GM10248 (cell line): Measurements from ENCODE around the gene LCN2.

Source experiments
- CTCF ChIA-PET: fragments of 300-600 bp; sonication (Branson Sonifier 250); formaldehyde crosslinking; extraction: SDS; loops from one replicate; lab custom pipeline; 2021; ENCODE audit warnings: antibody characterized with exemption; lab: Yijun Ruan, JAX
- POLR2A ChIA-PET: fragments of 350-650 bp; sonication (Branson Sonifier 250); formaldehyde crosslinking; extraction: SDS; loops from one replicate; lab custom pipeline; 2020; ENCODE audit warnings: antibody characterized with exemption; lab: Yijun Ruan, JAX
- DNase-seq: peaks from one replicate; pipeline ENCODE4 v3.0.0; 2012; ENCODE audit errors: extremely low spot score
- TF ChIP-seq, protein P1 (sequence below): IDR thresholded peaks from 2 replicates; pipeline ENCODE4 v1.5.1; 2012; ENCODE audit warnings: mild to moderate bottlenecking, low read depth; ENCODE audit errors: extremely low read depth, missing control alignments, control extremely low read depth

The LCN2 gene

DNA sequence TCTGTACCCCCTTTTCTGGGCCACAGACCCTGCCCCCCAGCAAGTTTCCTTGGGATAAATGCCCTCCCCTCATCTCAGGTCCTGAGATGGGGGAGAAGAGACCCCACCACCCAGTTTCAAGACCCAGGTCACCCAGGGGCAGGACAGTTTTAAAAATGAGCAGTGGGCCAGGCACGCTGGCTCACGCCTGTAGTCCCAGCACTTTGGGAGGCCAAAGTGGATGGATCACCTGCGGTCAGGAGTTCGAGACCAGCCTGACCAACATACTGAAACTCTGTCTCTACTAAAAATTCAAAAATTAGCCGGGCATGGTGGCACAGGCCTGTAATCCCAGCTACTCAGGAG is 27.8 kb upstream of the LCN2 start:
- no peak for DNase-seq
- TF ChIP-seq, protein P1, sequence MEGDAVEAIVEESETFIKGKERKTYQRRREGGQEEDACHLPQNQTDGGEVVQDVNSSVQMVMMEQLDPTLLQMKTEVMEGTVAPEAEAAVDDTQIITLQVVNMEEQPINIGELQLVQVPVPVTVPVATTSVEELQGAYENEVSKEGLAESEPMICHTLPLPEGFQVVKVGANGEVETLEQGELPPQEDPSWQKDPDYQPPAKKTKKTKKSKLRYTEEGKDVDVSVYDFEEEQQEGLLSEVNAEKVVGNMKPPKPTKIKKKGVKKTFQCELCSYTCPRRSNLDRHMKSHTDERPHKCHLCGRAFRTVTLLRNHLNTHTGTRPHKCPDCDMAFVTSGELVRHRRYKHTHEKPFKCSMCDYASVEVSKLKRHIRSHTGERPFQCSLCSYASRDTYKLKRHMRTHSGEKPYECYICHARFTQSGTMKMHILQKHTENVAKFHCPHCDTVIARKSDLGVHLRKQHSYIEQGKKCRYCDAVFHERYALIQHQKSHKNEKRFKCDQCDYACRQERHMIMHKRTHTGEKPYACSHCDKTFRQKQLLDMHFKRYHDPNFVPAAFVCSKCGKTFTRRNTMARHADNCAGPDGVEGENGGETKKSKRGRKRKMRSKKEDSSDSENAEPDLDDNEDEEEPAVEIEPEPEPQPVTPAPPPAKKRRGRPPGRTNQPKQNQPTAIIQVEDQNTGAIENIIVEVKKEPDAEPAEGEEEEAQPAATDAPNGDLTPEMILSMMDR, result no peak
- ChIA-PET CTCF (interaction anchor here (2.1 kb wide), 1 partner anchor 178 kb away, joined by 6 read pairs; no protein-coding TSS in a partner anchor), POLR2A (interaction anchor here (0.5 kb wide), 1 partner anchor 9 kb away, joined by 3 read pairs; no protein-coding TSS in a partner anchor)

DNA sequence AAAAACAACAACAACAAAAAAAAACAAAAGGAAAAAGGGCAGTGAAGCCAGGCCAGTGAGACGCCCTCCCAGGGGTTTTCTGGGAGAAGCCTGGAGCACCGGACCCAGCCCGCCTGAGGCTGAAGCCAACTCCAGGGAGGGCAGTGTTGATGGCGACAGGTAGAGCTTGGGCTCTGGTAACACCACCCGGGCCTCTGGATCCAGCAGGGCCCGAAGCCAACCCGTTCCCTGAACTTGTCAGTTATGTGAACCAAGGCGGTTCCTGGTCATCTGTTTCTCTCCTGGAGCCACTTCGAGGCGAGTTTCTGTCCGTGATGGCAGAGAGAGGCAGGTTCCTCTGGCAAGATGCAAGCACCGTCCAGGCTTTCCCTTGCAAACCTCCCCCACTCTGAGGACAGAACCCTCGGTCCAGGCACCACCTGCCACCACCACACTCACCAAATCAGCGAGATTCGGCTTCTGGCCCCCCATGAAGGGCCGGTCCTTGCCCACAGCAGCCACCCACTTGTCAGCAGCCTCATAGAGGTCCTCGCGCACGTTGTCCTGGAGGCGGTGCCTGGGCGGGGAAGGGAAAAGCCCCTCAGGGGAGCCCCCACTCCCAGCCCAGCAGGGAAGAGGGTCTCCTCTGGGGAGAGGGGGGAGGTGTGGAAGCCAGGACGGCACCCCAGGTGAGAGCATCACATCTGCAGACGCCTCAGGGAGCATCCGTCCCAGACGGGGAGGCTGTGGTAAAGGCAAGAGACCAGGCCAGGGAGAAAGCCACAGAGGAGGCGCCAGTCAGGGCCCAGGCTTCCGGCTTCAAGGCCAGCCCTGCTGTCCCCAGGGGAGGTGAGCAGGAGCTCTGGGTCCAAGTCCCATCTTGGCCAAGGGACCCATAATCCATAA is 27.1 kb upstream of the LCN2 start:
- TF ChIP-seq, protein P1, result no peak
- no peak for DNase-seq
- POLR2A ChIA-PET, result no interaction called here
- CTCF ChIA-PET, result interaction anchor here (2.1 kb wide), 1 partner anchor 178 kb away, joined by 6 read pairs; no protein-coding TSS in a partner anchor

DNA sequence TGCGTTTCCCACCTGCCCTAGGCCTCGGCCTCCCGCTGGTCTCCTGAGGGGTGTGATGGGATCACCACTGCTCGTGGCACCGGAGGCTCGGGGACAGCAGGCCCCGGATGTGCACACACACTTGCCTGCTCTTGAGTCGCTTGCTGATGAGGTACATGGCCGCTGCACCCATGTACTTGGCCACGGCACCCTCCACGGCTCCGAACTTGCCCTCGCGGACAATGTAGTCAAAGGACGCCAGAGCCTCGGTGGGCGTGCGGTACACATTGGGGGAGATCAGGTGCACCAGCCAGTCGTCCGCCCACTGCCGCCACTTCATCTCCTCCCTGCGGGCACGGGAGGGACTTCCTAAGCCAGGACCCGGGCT is 26.5 kb upstream of the LCN2 start:
- TF ChIP-seq, protein P1, result no peak
- POLR2A ChIA-PET, result interaction anchor here (0.7 kb wide), 1 partner anchor 1019 kb away, joined by 6 read pairs; no protein-coding TSS in a partner anchor
- DNase-seq, result no peak
- CTCF ChIA-PET, result no interaction called here

DNA sequence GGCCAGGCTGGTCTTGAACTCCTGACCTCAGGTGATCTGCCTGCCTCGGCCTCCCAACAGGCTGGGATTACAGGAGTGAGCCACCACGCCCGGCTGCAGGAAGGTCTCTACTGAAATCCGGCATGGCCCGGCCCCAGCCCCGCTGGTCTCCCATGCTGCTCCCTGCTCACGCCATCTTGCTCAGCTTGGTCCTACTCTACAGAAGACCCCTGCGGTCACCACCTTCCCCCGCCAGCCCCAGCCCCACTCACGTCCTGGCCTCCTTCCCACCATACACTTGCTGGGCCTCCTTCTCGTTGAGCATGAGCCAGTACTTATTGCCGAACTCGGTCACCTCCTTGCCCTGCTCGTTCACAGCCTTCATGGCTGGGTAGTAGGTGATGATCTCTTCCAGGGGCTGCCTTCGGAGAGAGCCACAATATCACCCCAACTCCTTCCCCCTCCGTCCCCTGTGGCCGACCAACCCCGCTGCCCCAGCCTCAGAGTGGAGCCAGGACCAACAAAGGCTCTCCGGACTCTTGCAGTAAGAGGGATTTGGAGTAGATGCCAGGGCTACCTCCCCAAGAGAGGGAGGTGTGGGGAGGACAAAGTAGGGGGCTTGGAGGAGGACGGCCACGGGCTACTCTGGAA is 25.7 kb upstream of the LCN2 start:
- ChIA-PET CTCF (interaction anchor here (1.3 to 7.4 kb wide), 5 partner anchors 8 to 153 kb away, joined by 4 to 110 read pairs (median 12); no protein-coding TSS in a partner anchor), POLR2A (interaction anchor here (0.7 to 0.9 kb wide), 2 partner anchors 10 to 1019 kb away, joined by 4 to 6 read pairs; no protein-coding TSS in a partner anchor)
- DNase-seq, result no peak
- TF ChIP-seq, protein P1, result no peak

DNA sequence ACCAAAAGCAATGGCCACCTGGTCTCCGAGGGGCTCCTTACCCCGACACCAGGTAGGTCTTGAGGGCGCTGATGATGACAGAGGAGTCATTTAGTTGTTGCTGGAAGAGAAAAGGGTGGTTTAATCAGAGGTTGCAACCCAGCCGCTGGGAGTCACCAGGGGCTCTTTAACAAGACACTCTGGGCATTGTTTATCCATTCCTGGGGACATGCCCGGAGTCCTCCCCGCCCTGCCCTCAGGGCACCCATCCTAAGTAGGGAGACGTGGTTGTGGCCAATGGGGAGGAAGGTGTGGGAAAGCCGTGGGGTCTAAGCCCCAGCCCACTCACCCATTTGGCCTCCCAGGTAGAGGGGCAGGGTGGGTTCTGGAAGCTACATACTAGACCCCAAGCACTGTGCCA is 24.8 kb upstream of the LCN2 start:
- TF ChIP-seq, protein P1, result no peak
- CTCF ChIA-PET, result interaction anchor here (0.7 to 7.4 kb wide), 23 partner anchors 9 to 296 kb away, joined by 3 to 110 read pairs (median 5); partner anchors contain the start of genes CERCAM, CIZ1 and SLC25A25
- no peak for DNase-seq
- POLR2A ChIA-PET, result no interaction called here

DNA sequence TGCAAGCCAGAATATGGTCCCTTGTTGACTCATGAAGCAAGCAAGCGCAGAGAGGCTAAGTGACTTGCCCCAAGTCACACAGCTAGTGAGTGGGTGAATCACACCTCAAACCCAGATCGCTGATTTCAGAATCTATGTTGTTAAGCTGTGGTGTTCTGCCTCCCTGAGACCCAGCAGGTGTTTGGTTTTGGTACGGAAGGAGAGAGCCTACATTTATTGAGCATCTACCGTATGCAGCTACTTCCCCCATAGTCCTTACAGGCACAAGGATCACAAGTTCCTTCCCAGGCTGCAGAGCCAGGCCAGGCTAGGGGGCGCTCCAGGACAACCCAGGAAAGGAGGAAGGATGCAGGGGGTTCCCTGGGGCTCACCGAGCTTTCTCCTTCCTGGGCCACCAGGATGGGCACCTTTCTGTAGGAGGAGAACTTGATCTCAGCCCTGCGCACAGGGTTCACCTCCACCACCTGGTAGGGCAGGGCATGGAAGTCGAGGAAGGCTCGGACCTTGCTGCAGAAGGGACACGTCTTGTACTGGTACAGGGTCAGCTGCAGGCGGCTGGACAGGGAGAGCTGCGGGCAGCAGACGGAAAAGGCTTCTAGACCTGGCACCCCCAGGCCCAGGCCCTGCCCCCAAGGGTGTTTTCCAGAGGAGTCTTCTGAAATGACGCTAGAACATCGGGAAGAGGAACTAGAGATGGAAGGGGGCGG is 24.2 kb upstream of the LCN2 start:
- ChIA-PET POLR2A (no interaction called here), CTCF (interaction anchor here (0.7 to 7.4 kb wide), 26 partner anchors 10 to 296 kb away, joined by 3 to 110 read pairs (median 4); partner anchors contain the start of genes CERCAM, CIZ1 and SLC25A25)
- DNase-seq, result no peak
- TF ChIP-seq, protein P1, result peak; percentile 83
